SK-N-MC (cell line): Measurements from ENCODE around the gene HIC1.

Source experiments
- DNase-seq: peaks from one replicate; pipeline ENCODE4 v3.0.0-alpha.2; 2011; ENCODE audit warnings: low read depth, low spot score
- H3K27ac ChIP-seq: fragments of 200-600 bp; sonication (generic); 2 replicates; pipeline ENCODE4 v1.5.1; 2016; ENCODE audit warnings: mixed run types
- H3K36me3 ChIP-seq: fragments of 200-600 bp; sonication (generic); 2 replicates; pipeline ENCODE4 v1.6.1; 2017; ENCODE audit warnings: antibody characterized with exemption, low read length, mixed read lengths; ENCODE audit not compliant: insufficient read depth
- H3K4me3 ChIP-seq: fragments of 200-600 bp; sonication (generic); 2 replicates; pipeline ENCODE4 v1.5.1; 2016
- H3K9ac ChIP-seq: fragments of 200-600 bp; sonication (generic); 2 replicates; pipeline ENCODE4 v1.8.0; 2017; ENCODE audit warnings: mixed run types, mixed read lengths; ENCODE audit not compliant: insufficient read length
- H3K9me3 ChIP-seq: fragments of 200-600 bp; sonication (generic); 2 replicates; pipeline ENCODE4 v1.6.1; 2017; ENCODE audit warnings: low read depth, mild to moderate bottlenecking, antibody characterized with exemption, low read length, moderate library complexity, mixed read lengths
- EZH2 ChIP-seq: fragments of 200-600 bp; sonication (generic); IDR thresholded peaks from one replicate; pipeline ENCODE4 v1.6.1; 2017; ENCODE audit warnings: antibody characterized with exemption
- FOXP2 ChIP-seq: optimal IDR thresholded peaks from 2 replicates; pipeline ENCODE3; 2011; ENCODE audit warnings: mild to moderate bottlenecking, moderate library complexity; ENCODE audit not compliant: insufficient read depth; ENCODE audit errors: extremely low read length, control extremely low read depth
- POLR2AphosphoS5 ChIP-seq: IDR thresholded peaks from 2 replicates; pipeline ENCODE4 v1.6.1; 2012; ENCODE audit warnings: mild to moderate bottlenecking, low read depth, low read length, borderline replicate concordance

The HIC1 gene

GRCh38 chr17:2090804-2091534, 36.1 kb downstream of the HIC1 start:
- no peaks in the 10 kb centered on the region for H3K36me3 ChIP-seq
- peak overlapping the region; percentile 39 for H3K9ac ChIP-seq
- H3K4me3 ChIP-seq = peak overlapping the region; percentile 30; the same call in 1 of the 2 replicates
- peak overlapping the region; percentile 45 for H3K27ac ChIP-seq
- DNase-seq = no peak
- H3K9me3 ChIP-seq = no peaks in the 10 kb centered on the region
- no peak for TF ChIP-seq EZH2
- no peak for TF ChIP-seq POLR2AphosphoS5
- no peak for TF ChIP-seq FOXP2

GRCh38 chr17:2092253-2092652, 37.4 kb downstream of the HIC1 start:
- no peak for DNase-seq
- Histone ChIP-seq H3K4me3 (no peak overlapping the region), H3K9ac (no peak overlapping the region), H3K27ac (no peak overlapping the region), H3K36me3 (no peaks in the 10 kb centered on the region), H3K9me3 (no peaks in the 10 kb centered on the region)
- TF ChIP-seq EZH2 (no peak), POLR2AphosphoS5 (no peak), FOXP2 (no peak)

GRCh38 chr17:2093349-2093748, 38.4 kb downstream of the HIC1 start:
- no peak for TF ChIP-seq EZH2
- TF ChIP-seq POLR2AphosphoS5 = no peak
- TF ChIP-seq FOXP2 = no peak
- Histone ChIP-seq H3K9me3 (no peaks in the 10 kb centered on the region), H3K9ac (no peak overlapping the region), H3K36me3 (no peaks in the 10 kb centered on the region), H3K4me3 (no peak overlapping the region), H3K27ac (no peak overlapping the region)
- DNase-seq = no peak

GRCh38 chr17:2094891-2095535, 40.1 kb downstream of the HIC1 start:
- Histone ChIP-seq H3K4me3 (no peak overlapping the region), H3K9me3 (no peaks in the 10 kb centered on the region), H3K9ac (no peak overlapping the region), H3K27ac (peak overlapping the region; percentile 36; the same call in 1 of the 2 replicates), H3K36me3 (no peaks in the 10 kb centered on the region)
- TF ChIP-seq EZH2 (no peak), FOXP2 (no peak), POLR2AphosphoS5 (no peak)
- DNase-seq = no peak

GRCh38 chr17:2095536-2095910, 40.6 kb downstream of the HIC1 start:
- H3K9me3 ChIP-seq = no peaks in the 10 kb centered on the region
- TF ChIP-seq FOXP2 = no peak
- no peak for TF ChIP-seq EZH2
- no peak for TF ChIP-seq POLR2AphosphoS5
- no peak for DNase-seq
- H3K27ac ChIP-seq = no peak overlapping the region; the same call in 1 of the 2 replicates
- H3K36me3 ChIP-seq = no peaks in the 10 kb centered on the region
- H3K4me3 ChIP-seq = no peak overlapping the region
- no peak overlapping the region for H3K9ac ChIP-seq

- no peak overlapping the region for H3K9ac ChIP-seq
- H3K27ac ChIP-seq = no peak overlapping the region
- no peak for DNase-seq
These were observed 46.8 kb downstream of the HIC1 start for GRCh38 chr17:2101448-2102257.

GRCh38 chr17:2102931-2103809, 48.3 kb downstream of the HIC1 start:
- Histone ChIP-seq H3K27ac (no peak overlapping the region), H3K9ac (no peak overlapping the region), H3K36me3 (no peaks in the 10 kb centered on the region), H3K9me3 (no peaks in the 10 kb centered on the region), H3K4me3 (no peak overlapping the region)
- no peak for DNase-seq
- TF ChIP-seq FOXP2 (no peak), EZH2 (no peak), POLR2AphosphoS5 (no peak)

More at GRCh38 chr17:2101448-2102257, 46.8 kb downstream of the HIC1 start:
- no peaks in the 10 kb centered on the region for H3K36me3 ChIP-seq
- H3K9me3 ChIP-seq = no peaks in the 10 kb centered on the region
- no peak overlapping the region for H3K4me3 ChIP-seq
- TF ChIP-seq FOXP2 (no peak), POLR2AphosphoS5 (no peak), EZH2 (no peak)

- Histone ChIP-seq H3K36me3 (no peaks in the 10 kb centered on the region), H3K9ac (no peak overlapping the region), H3K9me3 (no peaks in the 10 kb centered on the region), H3K4me3 (no peak overlapping the region), H3K27ac (0 out of 2 replicates have a peak overlapping the region, but pooled peaks have one; percentile 42)
- DNase-seq = no peak
- TF ChIP-seq FOXP2 (no peak), POLR2AphosphoS5 (no peak), EZH2 (no peak)
These were observed 50.8 kb downstream of the HIC1 start for GRCh38 chr17:2105663-2106062.
